Measurements from ENCODE around the gene FBXW7. TPM values are rescaled to one million over a fixed set of nuclear protein-coding genes. Genes with fewer than 3 reads are reported as not detected.
A peak's percentile ranks its signal among the peaks of the same experiment; 100 is the strongest.

The FBXW7 gene
- total RNA-seq, 2 donors from 2014 or later = 34.5 to 40.5 TPM

DNA sequence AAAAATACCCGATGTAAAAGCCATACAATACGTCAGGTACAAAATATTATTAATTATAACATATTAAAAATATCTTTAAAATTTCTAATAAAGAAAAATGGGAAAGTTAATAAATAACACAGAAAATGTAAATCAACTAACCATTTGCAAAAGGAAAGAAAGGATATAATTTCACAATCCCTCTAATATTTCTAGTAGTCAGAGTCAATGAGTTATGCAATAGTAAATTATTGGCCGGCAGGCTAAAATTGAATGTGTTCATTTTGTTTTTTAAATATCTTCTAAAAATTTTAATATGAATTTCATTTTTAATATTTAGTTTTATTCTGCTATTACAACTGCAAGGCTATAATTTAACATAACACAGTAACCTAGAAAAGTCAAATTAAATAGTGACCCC is 155.7 kb downstream of the FBXW7 start:
- H3K36me3 ChIP-seq (replicated peaks in 1 of 2; ENCODE audit: insufficient read depth in 1 of 2, low read depth in 2 of 2) = no peaks in the 10 kb centered on the region
- DNase-seq (no peak), ATAC-seq (no peak)
- intact Hi-C loops (cut with DNase I) = no loop called here
- H3K9me3 ChIP-seq = no peaks in the 10 kb centered on the region
- TF ChIP-seq, protein P1, sequence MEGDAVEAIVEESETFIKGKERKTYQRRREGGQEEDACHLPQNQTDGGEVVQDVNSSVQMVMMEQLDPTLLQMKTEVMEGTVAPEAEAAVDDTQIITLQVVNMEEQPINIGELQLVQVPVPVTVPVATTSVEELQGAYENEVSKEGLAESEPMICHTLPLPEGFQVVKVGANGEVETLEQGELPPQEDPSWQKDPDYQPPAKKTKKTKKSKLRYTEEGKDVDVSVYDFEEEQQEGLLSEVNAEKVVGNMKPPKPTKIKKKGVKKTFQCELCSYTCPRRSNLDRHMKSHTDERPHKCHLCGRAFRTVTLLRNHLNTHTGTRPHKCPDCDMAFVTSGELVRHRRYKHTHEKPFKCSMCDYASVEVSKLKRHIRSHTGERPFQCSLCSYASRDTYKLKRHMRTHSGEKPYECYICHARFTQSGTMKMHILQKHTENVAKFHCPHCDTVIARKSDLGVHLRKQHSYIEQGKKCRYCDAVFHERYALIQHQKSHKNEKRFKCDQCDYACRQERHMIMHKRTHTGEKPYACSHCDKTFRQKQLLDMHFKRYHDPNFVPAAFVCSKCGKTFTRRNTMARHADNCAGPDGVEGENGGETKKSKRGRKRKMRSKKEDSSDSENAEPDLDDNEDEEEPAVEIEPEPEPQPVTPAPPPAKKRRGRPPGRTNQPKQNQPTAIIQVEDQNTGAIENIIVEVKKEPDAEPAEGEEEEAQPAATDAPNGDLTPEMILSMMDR (IDR thresholded peaks at IDR 0.05) = no peak
- TF ChIP-seq POLR2A (IDR thresholded peaks at IDR 0.05) = no peak
- H3K27me3 ChIP-seq = no peaks in the 10 kb centered on the region
- peak overlapping the region in 1 of 2 donors; percentile 0 for H3K4me3 ChIP-seq
- H3K4me1 ChIP-seq = peaks cover 19% of the 10 kb centered on the region
- WGBS, 2 donors = 24 to 28% methylated on average over 3 of the region's 3 CpGs
- H3K27ac ChIP-seq = peak overlapping the region in 3 of 4 donors; percentile 66 to 85 (median 72)

DNA sequence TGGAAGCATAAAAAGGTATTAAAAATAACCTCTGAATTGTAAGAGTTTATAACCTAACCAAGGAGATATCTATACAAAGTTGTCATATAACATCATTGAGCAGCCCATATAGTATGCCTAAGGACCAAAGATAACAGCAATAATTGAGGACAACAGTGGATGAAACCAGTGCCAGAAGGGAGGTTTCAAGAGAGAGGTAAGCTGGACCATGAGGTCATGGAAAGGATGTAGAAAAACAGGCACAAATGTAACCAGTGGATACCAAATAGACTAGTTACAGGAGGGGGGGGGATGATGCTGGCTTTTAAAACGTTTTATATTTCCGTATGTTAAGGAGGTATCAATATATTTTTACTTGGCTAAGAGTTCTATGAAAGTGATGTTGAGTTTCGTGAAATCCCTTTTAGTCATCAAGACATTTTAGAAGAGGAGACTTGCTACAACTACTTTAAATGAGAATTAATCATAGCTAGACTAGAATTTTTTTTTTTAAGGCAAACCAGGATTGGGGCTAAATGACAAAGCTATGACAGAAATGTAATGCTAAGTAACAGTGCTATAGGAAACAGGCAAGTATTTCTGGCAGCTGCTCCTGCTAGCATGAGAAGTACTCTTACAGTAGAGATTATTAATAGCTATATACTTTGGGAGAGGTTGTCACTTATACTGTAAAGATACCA is 161.1 kb downstream of the FBXW7 start:
- 78 to 81% methylated on average over 3 of the region's 3 CpGs for WGBS, 2 donors
- H3K27me3 ChIP-seq = no peaks in the 10 kb centered on the region
- H3K4me1 ChIP-seq = peaks cover 9% of the 10 kb centered on the region
- no peak overlapping the region for H3K27ac ChIP-seq
- TF ChIP-seq, protein P1 (IDR thresholded peaks at IDR 0.05) = no peak
- intact Hi-C loops (cut with DNase I) = no loop called here
- no peak overlapping the region for H3K4me3 ChIP-seq
- H3K9me3 ChIP-seq = no peaks in the 10 kb centered on the region
- DNase-seq (no peak), ATAC-seq (no peak)
- no peaks in the 10 kb centered on the region for H3K36me3 ChIP-seq (replicated peaks in 1 of 2; ENCODE audit: insufficient read depth in 1 of 2, low read depth in 2 of 2)

DNA sequence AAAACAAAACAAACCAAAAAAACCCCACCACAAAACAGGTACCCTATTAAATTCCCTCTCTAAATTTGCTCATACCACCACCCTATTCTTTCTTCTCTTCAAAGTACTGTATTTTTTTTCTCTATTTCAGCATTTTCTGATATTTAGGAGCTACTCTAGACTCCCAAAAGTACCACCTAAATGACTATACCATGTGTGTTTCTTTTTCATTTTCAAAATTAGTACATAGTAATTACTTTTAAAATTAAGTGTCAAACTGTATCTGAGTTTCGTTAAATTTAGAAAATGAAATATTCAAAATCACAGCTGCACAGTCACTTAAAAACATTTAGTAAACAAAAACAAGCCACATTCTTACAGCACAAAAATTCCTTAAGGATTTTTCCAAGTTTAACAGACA is 161.7 kb downstream of the FBXW7 start:
- no peaks in the 10 kb centered on the region for H3K27me3 ChIP-seq
- no peak for DNase-seq
- no peak for TF ChIP-seq POLR2A (IDR thresholded peaks at IDR 0.05)
- TF ChIP-seq, protein P1 (IDR thresholded peaks at IDR 0.05) = no peak
- no peak for ATAC-seq
- intact Hi-C loops (cut with DNase I) = no loop called here
- 88% methylated on average over 1 of the region's 1 CpG for WGBS, 2 donors
- H3K27ac ChIP-seq = no peak overlapping the region
- H3K4me3 ChIP-seq = no peak overlapping the region
- H3K4me1 ChIP-seq = peaks cover 6% of the 10 kb centered on the region
- H3K9me3 ChIP-seq = no peaks in the 10 kb centered on the region
- no peaks in the 10 kb centered on the region for H3K36me3 ChIP-seq (replicated peaks in 1 of 2; ENCODE audit: insufficient read depth in 1 of 2, low read depth in 2 of 2)

DNA sequence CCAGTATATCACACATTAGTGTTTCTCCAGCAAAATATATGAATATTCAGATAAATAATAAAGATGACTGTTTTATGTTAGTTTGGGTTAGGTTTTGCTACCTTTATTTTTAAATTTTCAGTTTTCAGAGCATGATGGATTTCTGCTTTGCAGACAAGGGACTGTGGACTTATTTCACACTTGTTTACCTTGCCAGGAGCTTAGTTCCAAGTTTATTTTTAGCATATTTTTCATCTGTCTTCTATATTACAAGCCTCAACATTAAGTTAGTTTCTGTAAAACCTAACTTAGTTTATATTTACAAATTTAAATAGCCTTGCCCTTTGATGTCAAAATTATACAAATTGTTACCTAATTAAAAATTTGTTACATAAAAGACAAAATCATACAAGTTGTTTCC is 163.4 kb downstream of the FBXW7 start:
- Histone ChIP-seq H3K9me3 (no peaks in the 10 kb centered on the region), H3K27ac (no peak overlapping the region), H3K27me3 (no peaks in the 10 kb centered on the region), H3K4me3 (no peak overlapping the region), H3K4me1 (no peaks in the 10 kb centered on the region), H3K36me3 (replicated peaks in 1 of 2; ENCODE audit: insufficient read depth in 1 of 2, low read depth in 2 of 2) (no peaks in the 10 kb centered on the region)
- intact Hi-C loops (cut with DNase I) = no loop called here
- DNase-seq (no peak), ATAC-seq (no peak)
- TF ChIP-seq, protein P1 (IDR thresholded peaks at IDR 0.05) = no peak
- TF ChIP-seq POLR2A (IDR thresholded peaks at IDR 0.05) = no peak

DNA sequence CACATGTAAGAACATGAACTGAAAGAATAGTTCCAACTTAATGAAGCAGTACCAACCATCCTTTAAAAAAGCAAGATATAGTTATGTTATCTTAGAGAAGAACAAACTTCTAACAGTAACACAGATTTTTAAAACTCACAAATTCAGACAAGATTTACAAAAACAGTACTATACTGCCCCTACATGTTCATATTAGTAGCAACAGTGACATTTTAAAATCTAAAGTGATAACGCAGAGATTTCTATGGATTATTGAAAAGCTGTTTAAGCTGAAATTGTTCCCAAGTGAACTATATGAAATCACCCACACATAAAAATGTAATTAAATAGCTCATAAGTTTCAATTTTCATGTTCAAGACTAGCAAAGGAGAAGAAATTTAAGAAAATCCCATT is 166.0 kb downstream of the FBXW7 start:
- intact Hi-C loops (cut with DNase I) = no loop called here
- ATAC-seq (no peak), DNase-seq (no peak)
- Histone ChIP-seq H3K4me3 (no peak overlapping the region), H3K27ac (no peak overlapping the region), H3K9me3 (no peaks in the 10 kb centered on the region), H3K4me1 (no peaks in the 10 kb centered on the region), H3K36me3 (replicated peaks in 1 of 2; ENCODE audit: insufficient read depth in 1 of 2, low read depth in 2 of 2) (no peaks in the 10 kb centered on the region), H3K27me3 (no peaks in the 10 kb centered on the region)
- TF ChIP-seq, protein P1 (IDR thresholded peaks at IDR 0.05) = peak in 5 of 7 experiments; percentile 19 to 37 (median 20)
- TF ChIP-seq POLR2A (IDR thresholded peaks at IDR 0.05) = no peak
- WGBS, 2 donors = 44% methylated on average over 1 of the region's 1 CpG

Measured in body of pancreas (tissue), 4 donors.